DMS 273 treated with DMSO at 0.1 percent for 48 hours (cell line): ENCODE measurements around the gene TBC1D1.

Source experiments
- DNase-seq: peaks from one replicate; lab custom pipeline; 2025; lab: John Stamatoyannopoulos, UW

TBC1D1 gene

DNA sequence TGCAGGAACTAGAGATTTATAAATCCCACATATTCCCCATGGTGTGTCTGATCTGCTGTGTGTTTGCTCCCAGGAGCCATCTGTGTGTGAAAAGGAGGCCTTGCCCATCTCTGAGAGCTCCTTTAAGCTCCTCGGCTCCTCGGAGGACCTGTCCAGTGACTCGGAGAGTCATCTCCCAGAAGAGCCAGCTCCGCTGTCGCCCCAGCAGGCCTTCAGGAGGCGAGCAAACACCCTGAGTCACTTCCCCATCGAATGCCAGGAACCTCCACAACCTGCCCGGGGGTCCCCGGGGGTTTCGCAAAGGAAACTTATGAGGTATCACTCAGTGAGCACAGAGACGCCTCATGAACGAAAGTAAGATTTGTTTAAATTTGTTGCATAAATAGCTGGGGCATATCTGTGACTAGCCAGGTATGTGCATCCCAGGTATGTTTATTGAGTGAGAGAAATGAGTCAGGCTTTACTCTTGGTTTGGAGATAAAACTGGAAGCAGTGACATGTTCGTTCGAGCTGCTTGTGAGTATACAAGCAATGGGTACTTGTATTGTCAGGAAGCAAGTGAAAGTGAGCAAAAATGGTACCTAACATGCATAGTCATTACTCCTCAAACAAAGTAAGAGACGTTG lies 158.8 kb downstream of the TBC1D1 start:
- no peak for DNase-seq

DNA sequence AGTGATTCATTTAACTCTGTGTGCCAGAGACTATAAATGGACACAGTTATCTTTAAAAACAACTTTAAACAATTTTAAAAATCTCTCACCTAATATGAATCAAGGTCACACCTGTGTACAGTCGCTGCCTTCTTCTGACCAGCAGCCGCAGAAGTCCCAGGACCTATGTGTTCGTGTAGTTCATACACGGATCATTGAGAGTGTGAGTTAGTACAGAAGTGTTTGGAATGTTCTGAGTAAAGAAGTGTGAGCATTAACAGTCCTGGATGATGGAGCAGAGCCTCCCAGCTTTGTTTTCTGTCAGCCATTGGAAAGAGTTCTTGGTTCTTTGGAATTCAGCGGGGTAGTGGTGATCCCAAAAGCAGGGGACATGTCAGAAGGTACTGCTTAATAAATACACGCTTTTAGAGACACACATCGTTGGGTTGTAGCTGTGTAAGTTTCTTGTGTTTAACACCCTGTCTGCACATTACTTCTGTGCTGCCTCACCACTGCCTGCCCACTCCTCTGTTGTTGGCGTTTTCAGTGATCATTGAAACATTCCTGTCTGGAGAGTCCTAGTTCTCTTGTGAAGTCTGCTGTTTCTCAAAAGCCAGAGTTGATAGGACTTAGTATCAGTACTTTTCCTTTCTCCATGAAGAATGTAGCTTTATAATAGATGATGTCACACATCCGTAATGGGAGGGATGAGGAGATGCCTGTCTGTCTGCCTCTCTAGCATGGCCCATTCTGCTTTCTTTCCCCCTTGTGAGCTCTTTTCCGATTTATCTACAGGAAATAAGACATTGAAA lies 159.9 kb downstream of the TBC1D1 start:
- DNase-seq = no peak

DNA sequence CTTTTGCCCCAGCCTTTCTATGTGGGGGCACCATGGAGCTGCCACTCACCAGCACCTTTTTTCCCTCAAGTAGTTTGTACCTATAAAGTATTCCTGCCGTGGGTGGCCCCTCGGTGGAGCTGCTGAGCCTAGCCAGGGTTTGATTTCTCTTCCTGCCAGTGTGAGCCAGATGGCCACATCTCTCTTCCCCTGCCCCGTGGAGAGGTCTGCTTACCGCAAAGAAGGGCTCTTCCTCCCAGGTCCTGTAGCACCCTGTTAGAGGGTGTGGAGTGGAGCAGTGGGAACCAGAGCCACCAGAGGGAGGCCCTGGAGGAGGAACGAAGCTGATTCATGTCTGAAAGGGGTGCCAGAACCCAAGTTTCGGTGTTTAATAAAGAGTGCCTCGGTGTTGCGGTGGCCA lies 164.7 kb downstream of the TBC1D1 start:
- no peak for DNase-seq

DNA sequence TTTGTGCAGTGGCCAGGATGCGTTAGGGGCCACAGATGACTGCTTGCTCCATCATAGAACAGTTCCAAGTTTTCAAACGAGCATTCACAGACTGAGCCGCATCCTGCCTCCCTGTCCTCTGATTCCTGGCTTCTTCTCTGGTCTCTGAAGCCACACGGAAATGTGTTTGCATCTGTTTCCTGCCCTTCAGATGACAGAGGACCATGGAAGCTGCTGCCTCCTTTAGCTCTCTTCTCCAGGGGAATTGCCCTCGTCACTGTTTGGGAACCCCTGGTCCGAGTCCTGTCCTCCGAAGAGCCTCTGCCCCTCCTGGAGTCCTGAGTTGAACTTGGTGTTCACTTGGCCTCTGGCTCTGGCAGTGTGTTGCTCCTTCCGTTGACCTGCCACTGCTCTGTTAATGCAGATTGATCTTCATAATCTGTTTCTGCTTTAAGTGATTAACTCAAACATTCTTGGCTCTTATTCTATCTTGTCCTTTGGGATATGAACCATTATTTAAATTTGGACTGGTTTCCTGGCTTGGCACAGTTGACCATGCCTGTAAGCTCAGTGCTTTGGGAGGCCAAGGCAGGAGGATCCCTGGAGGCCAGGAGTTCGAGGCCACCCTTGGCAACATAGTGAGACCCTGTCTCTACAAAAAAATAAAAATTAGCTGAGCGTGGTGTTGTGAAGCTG lies 165.3 kb downstream of the TBC1D1 start:
- no peak for DNase-seq

DNA sequence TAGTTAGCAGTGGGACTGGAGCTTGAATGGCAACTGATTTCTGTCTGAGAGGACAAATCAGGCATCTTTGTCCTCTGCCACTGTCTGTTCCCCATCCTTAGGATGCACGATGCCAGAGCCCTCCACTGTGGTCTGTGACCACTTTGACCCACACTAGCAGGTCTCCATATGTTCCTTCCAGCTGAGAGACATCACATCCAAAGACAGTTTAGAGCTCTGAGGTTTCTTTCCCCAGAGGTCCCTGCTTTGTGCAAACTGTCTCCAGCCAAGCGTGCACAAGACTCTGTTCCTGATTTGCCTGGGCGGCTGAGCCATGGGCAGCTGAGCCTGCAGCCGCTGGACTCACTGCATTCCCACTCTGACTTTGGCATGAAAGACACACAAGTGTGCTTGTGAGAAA lies 167.3 kb downstream of the TBC1D1 start:
- no peak for DNase-seq

DNA sequence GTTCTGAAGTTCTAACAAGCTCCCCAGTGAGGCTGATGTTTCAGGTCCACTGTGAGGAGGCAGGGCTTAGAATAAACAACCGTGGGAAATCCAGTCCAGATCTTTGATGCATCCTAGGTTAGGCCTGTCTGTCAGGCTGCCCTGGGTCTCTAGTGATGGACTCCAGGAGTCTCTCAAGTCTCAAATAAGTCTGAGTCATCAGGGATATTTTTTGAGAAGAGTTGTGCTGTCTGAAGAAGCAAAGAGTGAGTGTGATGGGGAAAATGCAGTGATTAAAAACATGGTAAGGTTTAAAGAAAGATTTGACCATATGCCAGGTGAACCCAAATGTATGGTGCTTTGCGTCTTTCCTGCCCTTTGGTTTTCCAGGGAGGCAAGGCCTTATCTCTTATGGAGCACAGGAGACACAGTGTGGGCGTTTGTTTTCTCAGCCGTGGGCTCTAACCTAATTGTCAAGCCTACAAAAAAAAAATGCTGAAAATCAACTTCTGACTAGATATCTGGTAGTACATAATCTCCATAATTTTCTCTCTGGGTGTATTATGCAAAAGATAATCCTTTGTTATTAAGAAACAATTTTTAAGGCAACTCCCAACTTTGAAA lies 170.0 kb downstream of the TBC1D1 start:
- DNase-seq = no peak

DNA sequence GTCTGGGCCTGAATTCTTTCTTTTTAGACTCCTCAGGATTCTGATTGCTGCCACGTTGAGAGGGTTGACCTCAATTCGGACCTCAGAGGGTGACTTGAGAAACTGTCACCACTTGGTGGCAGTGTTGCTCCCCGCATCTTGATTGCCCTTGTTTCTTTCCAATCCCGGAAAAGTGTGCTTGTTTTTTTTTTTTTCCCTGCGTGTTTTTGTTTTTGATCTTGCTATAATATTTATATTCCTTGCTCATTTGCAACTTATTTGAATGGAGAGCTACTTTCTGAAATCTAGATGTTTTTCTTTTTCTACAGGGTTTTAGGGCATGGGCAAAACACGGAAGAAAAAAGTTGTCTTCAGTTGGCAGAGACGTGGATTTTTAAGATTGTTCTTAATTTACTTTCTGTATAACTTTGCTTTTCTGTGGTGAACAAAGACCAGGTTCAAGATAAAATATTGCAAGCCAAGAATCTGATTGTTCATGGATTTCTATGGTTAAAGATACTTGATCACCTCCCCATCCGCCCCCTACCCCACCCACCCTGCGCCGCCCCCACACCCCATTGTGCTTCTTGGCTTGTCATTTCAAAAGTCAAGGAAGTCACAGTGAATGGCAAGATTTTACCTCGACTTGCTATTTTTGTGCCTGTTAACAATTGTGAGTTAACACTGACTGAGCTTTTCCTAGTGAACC lies 171.3 kb downstream of the TBC1D1 start:
- DNase-seq = no peak

DNA sequence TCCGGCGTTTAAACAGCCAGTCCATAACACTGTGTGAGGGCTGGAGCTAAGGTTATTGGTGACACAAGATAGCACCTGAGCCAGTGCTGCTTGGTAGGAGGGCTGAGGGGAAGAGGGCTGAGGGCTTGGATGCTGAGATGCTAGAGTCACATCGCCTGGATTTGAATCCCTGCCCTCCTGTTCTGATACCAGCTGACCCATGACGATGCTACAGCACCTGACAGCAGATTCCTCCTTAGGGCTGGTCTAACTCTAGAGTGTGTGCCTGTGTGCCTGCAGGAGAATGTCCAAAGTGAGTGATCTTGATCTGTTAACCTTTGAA lies 171.9 kb downstream of the TBC1D1 start:
- DNase-seq = no peak

DNA sequence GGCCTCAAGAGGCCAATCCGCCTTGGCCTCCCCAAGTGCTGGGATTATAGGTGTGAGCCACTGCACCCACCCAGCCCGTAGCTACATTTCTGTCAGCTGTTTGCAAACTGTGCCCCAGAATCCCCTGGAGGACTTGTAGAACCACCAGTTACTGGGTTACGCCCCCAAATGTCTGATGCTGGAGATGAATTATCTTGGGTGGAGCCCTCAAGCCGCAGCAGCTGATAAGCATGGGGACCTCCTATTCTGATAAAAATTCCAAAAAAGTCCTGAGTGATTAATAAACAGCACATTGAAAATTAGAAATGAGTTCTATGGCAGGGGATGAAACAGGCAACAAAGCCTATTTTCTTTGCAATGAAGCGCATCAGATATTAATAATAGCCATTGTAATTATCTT lies 174.3 kb downstream of the TBC1D1 start:
- no peak for DNase-seq

DNA sequence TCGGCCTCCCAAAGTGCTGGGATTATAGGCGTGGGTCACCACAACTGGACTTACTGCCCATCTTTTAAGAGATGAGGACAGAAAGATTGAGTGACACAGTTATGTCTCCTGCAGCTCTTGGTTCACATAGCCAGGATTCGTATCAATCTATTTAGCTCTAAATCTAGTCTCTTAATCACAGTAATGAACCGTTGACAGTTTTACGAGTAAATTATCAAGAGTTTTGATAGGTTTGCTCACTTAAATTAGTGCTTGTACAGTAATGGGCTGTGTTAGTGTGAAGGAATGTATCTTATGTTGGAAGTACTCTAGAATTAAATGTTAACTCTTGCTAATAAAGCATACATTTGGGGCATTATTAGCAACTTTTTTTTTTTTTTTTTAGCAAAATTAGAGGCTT lies 175.0 kb downstream of the TBC1D1 start:
- DNase-seq = no peak

DNA sequence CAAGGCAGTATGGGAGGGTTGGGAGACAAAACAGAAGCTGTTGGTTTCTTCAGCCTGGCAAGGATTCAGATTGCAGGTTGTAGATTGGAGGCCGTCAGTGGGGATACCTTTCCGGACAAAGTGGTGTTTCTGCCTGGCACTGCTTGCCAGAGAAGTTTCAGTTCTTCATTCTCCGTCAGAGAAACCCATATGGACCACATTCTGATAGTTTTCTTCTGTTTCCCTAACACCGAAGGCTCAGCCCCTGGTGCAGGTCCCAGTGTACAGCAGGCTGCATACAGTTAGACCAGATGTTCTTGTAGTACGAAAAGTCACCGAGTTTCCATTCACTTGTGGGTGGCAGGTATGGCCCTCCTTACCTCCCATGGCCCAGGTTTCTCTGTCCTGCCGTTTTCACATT lies 176.6 kb downstream of the TBC1D1 start:
- DNase-seq = no peak

DNA sequence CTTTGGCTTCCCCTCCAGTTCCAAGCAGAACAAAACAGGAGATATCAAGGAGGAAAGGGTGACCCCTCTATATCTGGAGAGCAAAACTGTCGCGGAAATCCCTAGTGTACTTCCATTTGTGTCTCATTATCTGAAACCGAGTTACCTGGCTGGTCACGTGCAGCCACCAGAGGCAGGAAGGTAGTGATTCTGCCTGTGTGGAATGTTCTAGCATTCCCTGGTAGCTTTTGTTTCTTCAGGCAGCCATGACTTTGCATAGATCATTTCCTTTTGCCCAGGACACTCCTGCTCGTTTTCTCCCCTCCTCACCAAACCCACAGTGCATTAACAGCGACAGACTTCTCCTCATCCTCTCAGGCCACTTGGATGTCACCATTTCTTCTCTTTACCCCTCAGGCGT lies 177.2 kb downstream of the TBC1D1 start:
- DNase-seq = no peak

DNA sequence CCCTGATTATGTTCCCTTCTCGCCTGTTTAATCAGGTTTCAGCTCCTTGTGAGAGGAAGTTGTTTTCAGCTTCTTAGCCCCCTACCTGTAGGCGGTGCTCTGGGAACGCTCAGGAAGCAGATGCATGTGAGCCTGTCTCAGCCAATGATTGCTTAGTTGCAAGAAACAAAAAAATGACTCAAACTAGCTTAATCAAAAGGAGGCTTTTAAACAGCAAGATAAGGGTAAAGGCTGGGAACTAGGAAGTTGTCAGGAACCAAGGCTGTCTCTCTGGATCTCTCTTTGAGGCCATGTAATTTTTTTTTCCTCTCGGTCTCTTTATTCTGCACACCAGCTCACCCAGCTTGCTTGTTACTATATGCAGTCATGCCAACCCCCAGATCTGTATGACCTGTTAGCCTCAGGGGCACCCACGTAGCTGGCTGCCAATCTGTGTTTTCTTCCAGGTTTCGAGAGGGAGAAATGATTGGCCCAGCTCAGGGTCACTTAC lies 178.4 kb downstream of the TBC1D1 start:
- DNase-seq = no peak

DNA sequence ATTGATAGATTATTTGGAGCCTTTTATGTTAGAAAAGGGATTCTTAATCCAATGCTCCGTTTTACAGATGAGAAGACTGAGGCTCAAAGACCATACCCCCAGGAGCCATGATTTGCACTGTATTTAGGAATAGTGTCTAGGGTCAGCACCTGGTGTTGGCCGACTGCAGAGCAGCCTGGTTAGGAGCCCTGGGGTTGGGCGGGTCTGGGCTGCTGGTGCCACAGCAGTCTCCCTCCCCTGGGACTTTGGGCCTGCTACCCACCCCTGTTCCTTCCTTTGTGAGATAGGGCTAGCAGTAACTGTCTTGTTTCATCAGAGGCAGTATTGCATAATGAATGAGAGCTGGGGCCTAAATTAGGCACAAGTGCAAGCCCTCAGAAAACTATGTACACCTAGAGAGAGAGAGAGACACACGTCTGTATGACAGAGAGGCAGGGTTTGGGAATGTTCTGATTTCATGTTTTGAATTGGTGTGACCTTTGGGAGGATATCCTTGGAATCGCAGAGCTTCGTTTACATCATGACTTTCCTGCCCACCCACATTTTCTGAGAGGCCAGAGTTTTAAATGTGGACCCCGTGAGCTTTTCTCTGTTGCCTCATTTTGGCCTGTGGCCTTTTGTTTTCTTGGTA lies 181.0 kb downstream of the TBC1D1 start:
- no peak for DNase-seq

DNA sequence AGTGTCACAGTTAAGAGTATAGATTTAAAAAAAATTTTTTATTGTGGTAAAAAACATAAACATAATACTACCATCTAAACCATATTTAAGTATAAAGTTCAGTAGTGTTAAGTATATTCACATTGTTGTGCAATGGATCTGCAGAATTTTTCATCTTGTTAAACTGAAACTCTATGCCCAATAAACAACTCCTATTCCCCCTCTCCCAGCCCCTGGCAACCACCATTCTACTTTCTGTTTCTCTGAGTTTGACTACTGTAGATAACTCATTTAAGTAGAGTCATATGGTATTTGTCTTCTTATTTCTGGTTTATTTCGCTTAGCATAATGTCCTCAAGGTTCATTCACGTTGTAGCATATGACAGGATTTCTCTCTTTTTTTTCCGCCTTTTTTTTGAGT lies 181.7 kb downstream of the TBC1D1 start:
- DNase-seq = no peak

DNA sequence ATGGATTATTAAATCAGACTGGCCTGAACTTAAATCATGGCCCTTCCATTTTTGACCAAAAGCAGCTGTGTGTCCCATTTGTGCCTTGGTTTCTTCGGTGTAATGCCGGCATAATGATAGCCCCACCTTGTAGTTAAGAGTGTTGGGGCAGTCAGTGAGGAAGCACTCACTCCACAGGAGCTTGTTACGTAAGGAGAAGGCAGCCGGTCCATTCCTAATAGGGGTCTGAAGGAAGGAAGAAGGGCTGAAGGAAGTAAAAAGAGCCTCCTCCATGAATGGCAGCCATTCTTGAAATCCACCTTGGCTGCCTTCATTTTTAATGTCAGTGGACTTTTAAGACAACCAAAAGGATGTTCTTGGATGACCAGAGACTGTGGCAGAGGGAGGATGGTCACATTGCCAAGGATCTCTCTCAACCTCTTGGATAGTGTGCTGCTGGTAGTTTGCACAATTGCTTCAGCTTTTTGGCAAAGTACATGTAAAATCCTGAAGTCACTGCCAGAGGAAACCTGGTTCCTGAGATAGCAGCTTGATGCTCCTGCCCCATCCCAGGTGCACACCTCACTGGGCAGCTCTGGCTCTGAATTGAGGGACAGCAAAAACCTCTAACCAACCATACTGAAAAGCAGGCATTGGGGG lies 182.8 kb downstream of the TBC1D1 start:
- no peak for DNase-seq

DNA sequence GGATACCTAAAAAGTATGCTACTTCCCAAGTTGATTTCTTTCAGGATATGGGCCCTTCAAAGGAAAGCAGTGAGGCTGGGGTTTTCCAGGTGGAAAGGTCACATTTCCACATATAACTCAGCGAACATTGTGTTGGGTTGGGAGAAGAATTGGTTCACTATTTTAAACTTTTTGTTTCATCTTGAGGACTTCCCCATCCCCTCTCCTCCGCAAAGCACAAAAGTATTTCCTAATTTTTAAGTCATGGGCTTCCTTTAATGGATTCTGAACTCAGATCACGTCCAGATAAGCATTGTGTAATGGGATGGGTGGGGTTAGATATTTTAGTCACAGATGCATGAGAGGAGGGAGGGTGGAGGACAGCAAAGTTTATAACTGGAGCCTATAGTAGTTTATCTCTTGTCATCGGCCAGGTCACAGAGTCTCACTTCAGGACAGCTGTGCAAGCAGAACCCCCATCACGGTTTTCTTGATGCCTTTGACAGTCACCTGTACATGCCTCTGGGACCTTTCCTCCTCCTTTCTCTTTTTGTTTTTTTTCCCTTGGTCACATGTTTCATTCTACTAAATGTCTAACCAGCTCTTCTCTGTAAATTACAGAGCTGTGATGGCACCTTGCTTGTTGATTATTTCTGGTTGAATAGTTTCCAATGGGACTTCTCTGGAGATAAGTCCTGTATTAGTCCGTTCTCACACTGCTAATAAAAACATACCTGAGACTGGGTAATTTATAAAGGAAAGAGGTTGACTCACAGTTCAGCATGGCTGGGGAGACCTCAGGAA lies 184.7 kb downstream of the TBC1D1 start:
- no peak for DNase-seq

DNA sequence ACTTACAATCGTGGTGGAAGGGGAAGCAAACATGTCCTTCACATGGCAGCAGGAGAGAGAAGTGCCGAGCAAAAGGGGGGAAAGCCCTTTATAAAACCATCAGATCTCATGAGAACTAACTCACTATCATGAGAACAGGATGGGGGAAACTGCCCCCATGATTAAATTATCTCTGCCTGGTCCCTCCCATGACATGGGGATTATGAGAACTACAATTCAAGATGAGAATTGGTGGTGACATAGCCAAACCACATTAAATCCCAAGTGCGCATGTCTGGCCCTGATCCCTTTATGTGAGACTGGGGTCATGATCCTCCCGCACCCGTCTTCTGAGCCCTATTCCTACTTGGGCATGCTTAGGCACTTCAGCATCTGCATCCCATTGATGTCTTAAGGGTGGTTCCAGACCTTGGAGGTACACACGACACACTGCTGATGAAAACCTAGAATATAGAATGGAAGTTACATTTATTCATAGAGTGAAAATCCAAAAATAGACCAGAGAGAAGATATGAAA lies 185.3 kb downstream of the TBC1D1 start:
- DNase-seq = no peak

DNA sequence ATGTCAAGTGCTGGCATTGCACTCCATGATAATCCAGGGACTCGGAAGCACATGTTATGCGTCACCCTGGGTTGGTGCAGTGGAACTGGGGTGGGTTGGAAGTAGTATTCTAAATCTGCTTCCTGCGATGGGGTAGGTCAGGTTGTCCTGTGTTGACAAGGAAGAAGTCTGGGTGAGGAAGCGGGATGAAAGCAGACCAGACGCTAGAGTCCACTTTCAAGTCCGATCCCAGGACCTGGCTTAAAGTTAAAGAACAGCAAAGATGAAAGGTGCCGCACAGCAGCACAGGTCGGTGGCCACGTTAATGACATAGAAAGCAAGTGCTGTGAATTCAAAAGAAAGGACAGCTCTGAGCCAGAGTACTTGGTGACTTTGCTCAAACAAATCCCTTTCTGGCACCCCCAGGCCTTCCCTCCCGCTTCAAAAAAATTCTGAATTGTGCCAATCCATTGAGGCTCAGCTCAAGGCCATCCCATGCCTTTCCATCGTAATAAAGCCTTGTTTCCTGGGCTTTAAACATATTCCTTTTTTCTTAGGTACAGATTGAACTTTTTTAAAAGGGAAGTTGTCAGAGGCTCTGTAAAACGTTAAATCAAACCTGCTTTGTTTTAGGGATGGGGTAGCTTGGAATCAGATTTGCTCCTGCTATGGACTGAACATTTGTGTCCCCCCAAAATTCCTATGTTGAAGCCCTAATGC lies 187.1 kb downstream of the TBC1D1 start:
- DNase-seq = no peak
